Measurements from ENCODE around the gene EIF4G1.

- TF ChIP-seq CTCF (IDR thresholded peaks at IDR 0.05), result no peak
- no peak for TF ChIP-seq POLR2AphosphoS5 (IDR thresholded peaks at IDR 0.05)
- TF ChIP-seq POLR2A (IDR thresholded peaks at IDR 0.05), result no peak
- no peak for TF ChIP-seq EP300 (IDR thresholded peaks at IDR 0.05)
Observed at GRCh38 chr3:184360070-184360928, 45.9 kb downstream of the EIF4G1 start.
